ENCODE measurements around the gene AHR. TPM values are rescaled to one million over a fixed set of nuclear protein-coding genes. Genes with fewer than 3 reads are reported as not detected.

AHR gene
- total and polyA plus RNA-seq, 2 donors (not counting 3 experiments of a cell fraction or from before 2014, with no cell fraction given): 4.8 to 31.8 TPM

DNA sequence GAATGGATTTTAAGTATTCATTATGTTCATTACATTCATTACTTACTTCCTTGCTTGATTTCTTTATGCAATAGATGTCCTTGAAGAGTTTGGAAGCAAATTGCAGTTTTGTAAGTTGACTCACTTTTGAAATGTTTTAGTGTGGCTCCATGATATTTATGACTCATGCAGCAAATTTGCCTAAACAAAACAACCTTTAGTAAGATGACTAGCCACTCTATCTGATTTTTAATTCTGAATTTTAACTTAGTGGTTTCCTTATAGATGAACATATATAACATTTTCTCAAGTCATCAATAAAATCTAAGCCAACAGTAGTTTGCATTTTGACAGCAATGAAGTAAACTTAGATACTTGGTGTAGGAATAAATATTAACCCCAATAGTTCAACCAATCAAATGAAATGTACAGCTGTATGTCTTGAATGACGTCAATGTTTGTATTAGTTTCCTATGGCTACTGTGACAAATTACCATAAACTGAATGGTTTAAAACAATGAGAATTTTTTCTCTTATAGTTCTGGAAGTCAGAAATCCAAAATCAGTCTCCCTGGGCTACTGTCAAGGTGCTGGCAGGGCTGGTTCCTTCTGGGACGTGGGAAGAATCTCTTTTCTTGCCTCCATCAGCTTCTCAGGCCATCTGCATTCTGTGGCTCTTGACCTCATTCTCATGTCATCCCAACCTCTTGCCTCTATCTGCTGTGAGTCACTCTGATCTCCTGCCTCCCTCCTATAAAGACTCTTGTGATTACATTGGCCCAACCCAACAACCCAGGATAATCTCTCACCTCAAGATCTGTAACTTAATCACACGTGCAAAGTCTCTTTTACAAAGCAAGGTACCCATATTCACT is 73.4 kb downstream of the AHR start:
- peak; percentile 90 for DNase-seq (ENCODE audit: low read depth, low spot score)
- peak overlapping the region; percentile 83 for H3K9ac ChIP-seq (replicated peaks; ENCODE audit: extremely low read depth, insufficient read depth, low read length)
- POLR2A ChIA-PET: no interaction called here

More for the DNA sequence above, 73.4 kb downstream of the AHR start:
- H2AFZ ChIP-seq (ENCODE audit: low read depth, low read length): peak overlapping the region; percentile 10
- H3K4me3 ChIP-seq (replicated peaks in 1 of 3; ENCODE audit: insufficient read depth in 1 of 3, low read depth in 1 of 3, low read length in 3 of 3): peak overlapping the region in 1 of 3 experiments; percentile 43
- dilution Hi-C loops (cut with MboI; ENCODE audit: extremely low pct_ligation_motif_present, low sequenced_read_pairs) (no loop called here), intact Hi-C loops (cut with micrococcal nuclease) (loop anchor here (1.0 to 5.0 kb wide), 8 partner anchors 35 to 390 kb away; no protein-coding TSS in a partner anchor)
- peaks cover 23% of the 10 kb centered on the region for H3K4me1 ChIP-seq (ENCODE audit: control insufficient read depth, extremely low read depth, insufficient read depth, low read length)
- H3K27me3 ChIP-seq (ENCODE audit: control insufficient read depth in 2 of 2, insufficient read depth in 2 of 2, low read length in 2 of 2): no peaks in the 10 kb centered on the region
- TF ChIP-seq POLR2A (IDR thresholded peaks at IDR 0.05; ENCODE audit: low read depth, low read length) (no peak), MYC (IDR thresholded peaks at IDR 0.05; ENCODE audit: low read depth, low read length) (no peak), GATA2 (IDR thresholded peaks at IDR 0.05; ENCODE audit: insufficient read depth, insufficient read length, low read depth, low read length) (peak; percentile 63), CTCF (IDR thresholded peaks at IDR 0.05; ENCODE audit: extremely low read depth in 1 of 2, insufficient read depth in 1 of 2, low read depth in 1 of 2, low read length in 2 of 2) (no peak), POLR2AphosphoS5 (IDR thresholded peaks at IDR 0.05; ENCODE audit: insufficient read depth, low read depth, low read length) (peak; percentile 24), EZH2 (IDR thresholded peaks at IDR 0.05; ENCODE audit: borderline replicate concordance, low read depth, low read length, severe bottlenecking) (no peak), MAX (IDR thresholded peaks at IDR 0.05; ENCODE audit: insufficient read depth, insufficient read length) (no peak), JUN (IDR thresholded peaks at IDR 0.05; ENCODE audit: borderline replicate concordance, insufficient read depth, insufficient read length, low read depth) (peak; percentile 94), FOS (IDR thresholded peaks at IDR 0.05; ENCODE audit: borderline replicate concordance, insufficient read depth, low read length) (peak; percentile 96)
- no peaks in the 10 kb centered on the region for H3K36me3 ChIP-seq (ENCODE audit: control insufficient read depth in 2 of 2, extremely low read depth in 1 of 2, insufficient read depth in 2 of 2, low read length in 2 of 2)
- H3K27ac ChIP-seq (ENCODE audit: insufficient read depth, low read depth, low read length): peak overlapping the region; percentile 95
- H3K4me2 ChIP-seq (ENCODE audit: insufficient read depth, low read length): peak overlapping the region; percentile 82
- FAIRE-seq: peak; percentile 88
- H3K9me1 ChIP-seq (replicated peaks; ENCODE audit: control insufficient read depth, extremely low read depth, insufficient read depth, low read length): no peaks in the 10 kb centered on the region
- no peaks in the 10 kb centered on the region for H3K79me2 ChIP-seq (ENCODE audit: control insufficient read depth, insufficient read depth, low read length)
- no peaks in the 10 kb centered on the region for H4K20me1 ChIP-seq (replicated peaks; ENCODE audit: control insufficient read depth, extremely low read depth, insufficient read depth, low read length)
- no peaks in the 10 kb centered on the region for H3K9me3 ChIP-seq (replicated peaks; ENCODE audit: control insufficient read depth, insufficient read depth, low read length)
- CTCF ChIA-PET: interaction anchor here (1.4 to 2.5 kb wide), 3 partner anchors 34 to 158 kb away, joined by 3 to 20 read pairs (median 3); no protein-coding TSS in a partner anchor
- BruUV-seq (replicated peaks): TSS peak; percentile 80

All from endothelial cell of umbilical vein (primary cell).